ENCODE results near the gene USP14.

GRCh38 chr18:183769-184168 is 25.4 kb downstream of the USP14 start:
- TF ChIP-seq, protein P1, sequence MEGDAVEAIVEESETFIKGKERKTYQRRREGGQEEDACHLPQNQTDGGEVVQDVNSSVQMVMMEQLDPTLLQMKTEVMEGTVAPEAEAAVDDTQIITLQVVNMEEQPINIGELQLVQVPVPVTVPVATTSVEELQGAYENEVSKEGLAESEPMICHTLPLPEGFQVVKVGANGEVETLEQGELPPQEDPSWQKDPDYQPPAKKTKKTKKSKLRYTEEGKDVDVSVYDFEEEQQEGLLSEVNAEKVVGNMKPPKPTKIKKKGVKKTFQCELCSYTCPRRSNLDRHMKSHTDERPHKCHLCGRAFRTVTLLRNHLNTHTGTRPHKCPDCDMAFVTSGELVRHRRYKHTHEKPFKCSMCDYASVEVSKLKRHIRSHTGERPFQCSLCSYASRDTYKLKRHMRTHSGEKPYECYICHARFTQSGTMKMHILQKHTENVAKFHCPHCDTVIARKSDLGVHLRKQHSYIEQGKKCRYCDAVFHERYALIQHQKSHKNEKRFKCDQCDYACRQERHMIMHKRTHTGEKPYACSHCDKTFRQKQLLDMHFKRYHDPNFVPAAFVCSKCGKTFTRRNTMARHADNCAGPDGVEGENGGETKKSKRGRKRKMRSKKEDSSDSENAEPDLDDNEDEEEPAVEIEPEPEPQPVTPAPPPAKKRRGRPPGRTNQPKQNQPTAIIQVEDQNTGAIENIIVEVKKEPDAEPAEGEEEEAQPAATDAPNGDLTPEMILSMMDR (IDR thresholded peaks at IDR 0.05): no peak
- no peak for TF ChIP-seq POLR2A (IDR thresholded peaks at IDR 0.05)

All from tibial nerve (tissue), 3 donors.